GM12891 (cell line): ENCODE measurements around the gene SNAPC2.

ENCODE experiments used
- POLR2A ChIP-seq: IDR thresholded peaks from 2 replicates; pipeline ENCODE4 v1.6.1; 2011; ENCODE audit warnings: low read depth, low read length, control low read depth
- POLR2AphosphoS5 ChIP-seq: IDR thresholded peaks from 2 replicates; pipeline ENCODE4 v1.6.1; 2011; ENCODE audit warnings: low read depth, low read length, control low read depth

DNA sequence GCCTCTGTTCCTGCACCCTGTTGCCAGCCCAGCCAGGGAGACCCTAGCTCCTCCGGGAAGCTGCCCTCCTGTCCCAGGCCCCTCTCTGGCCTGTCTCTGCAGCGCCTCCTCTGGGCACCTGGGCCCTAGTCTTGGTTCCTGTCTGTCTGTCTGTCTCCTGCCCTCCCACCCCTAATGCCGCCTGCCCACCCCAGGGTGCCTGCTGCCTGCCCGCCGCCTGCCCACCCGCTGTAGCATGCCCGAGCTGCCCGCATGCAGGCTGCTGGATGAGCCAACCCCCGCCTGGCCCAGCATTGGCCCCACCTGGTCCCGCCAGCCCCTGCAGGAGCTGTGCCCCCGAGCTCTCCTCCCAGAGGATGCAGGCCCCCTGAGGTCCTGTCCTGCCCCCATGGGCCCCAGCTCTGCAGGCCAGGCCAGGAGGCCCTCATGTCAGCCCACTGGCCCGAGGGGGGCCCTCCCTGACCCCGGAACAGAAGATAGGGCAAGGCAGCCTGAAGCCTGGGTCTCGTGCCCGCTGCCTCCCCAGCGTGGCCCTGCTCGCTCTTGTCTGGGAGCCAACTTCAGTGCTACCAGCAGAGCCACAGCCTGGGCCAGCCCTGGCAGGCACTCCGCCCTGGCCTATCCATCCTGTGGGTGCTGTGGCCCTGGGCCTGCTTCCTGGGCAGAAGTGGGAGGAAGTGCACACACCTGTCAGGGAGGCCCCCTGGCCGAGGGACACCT lies 11.2 kb upstream of the SNAPC2 start:
- TF ChIP-seq POLR2A = no peak
- no peak for TF ChIP-seq POLR2AphosphoS5
